ENCODE measurements around the gene GP9. TPM values are rescaled to one million over a fixed set of nuclear protein-coding genes. Genes with fewer than 3 reads are reported as not detected.

GP9 gene
- total RNA-seq, 1 experiment from 2014 or later: not detected

GRCh38 chr3:129103296-129103695, 42.7 kb downstream of the GP9 start:
- no peak overlapping the region for H3K27ac ChIP-seq (ENCODE audit: insufficient read length, low read depth, low read length)
- DNase-seq: no peak
- H3K23me2 ChIP-seq (ENCODE audit: insufficient read length, low read depth, low read length, poor library complexity, severe bottlenecking): no peaks in the 10 kb centered on the region
- H4K8ac ChIP-seq (replicated peaks; ENCODE audit: insufficient read length, low read depth, low read length): no peak overlapping the region
- Mint-ChIP-seq H3K27me3 (ENCODE audit: low read depth) (no peaks in the 10 kb centered on the region), H3K9me3 (no peaks in the 10 kb centered on the region), H3K36me3 (ENCODE audit: insufficient read depth in 1 of 3, low read depth in 3 of 3) (peaks cover 2 to 4% (median 3%) of the 10 kb centered on the region in 3 experiments; a peak in 6 of 7 replicates), H3K4me3 (no peak overlapping the region), H3K4me1 (no peaks in the 10 kb centered on the region; a peak in 1 of 4 replicates), H3K27ac (peak overlapping the region; percentile 57 to 93 (median 69); a peak in 6 of 7 replicates)
- no peak overlapping the region for H3K18ac ChIP-seq (ENCODE audit: insufficient read length, low read depth, low read length)
- H2BK120ac ChIP-seq (ENCODE audit: low read depth, low read length, poor library complexity, severe bottlenecking): no peak overlapping the region
- no CpG with 5 or more reads among the region's 7 CpGs for WGBS (ENCODE audit: extremely low coverage, insufficient read length, low lambda C conversion rate)
- no peak overlapping the region for H3K4me2 ChIP-seq (ENCODE audit: insufficient read depth, insufficient read length, low read length)
- peak overlapping the region; percentile 54; the same call in 1 of the 2 replicates for H3K14ac ChIP-seq (ENCODE audit: insufficient read depth, low read length)
- H2BK5ac ChIP-seq (ENCODE audit: insufficient read length, low read length): no peak overlapping the region
- TF ChIP-seq CTCF (conservative IDR thresholded peaks at IDR 0.05): no peak
- no peaks in the 10 kb centered on the region for H3K27me3 ChIP-seq (ENCODE audit: insufficient read depth, low read length)
- H3K9ac ChIP-seq (ENCODE audit: extremely low read depth, insufficient read length, low read length): no peak overlapping the region
- no peak overlapping the region for H2AK5ac ChIP-seq (ENCODE audit: insufficient read length, low read length)
- no peak overlapping the region for H4K5ac ChIP-seq (ENCODE audit: insufficient read length, low read depth, low read length)
- H3K4ac ChIP-seq (ENCODE audit: low read depth, low read length): no peak overlapping the region
- H3T11ph ChIP-seq (ENCODE audit: low read length): no peak overlapping the region
- H3K4me1 ChIP-seq (ENCODE audit: insufficient read depth, low read length): no peaks in the 10 kb centered on the region
- H4K20me1 ChIP-seq (ENCODE audit: control insufficient read depth, insufficient read depth, insufficient read length): no peaks in the 10 kb centered on the region
- H2BK15ac ChIP-seq (ENCODE audit: low read depth, low read length): no peak overlapping the region
- no peak overlapping the region for H3K23ac ChIP-seq (ENCODE audit: insufficient read length, low read depth, low read length)
- peaks cover 2% of the 10 kb centered on the region; the same call in 1 of the 2 replicates for H3K79me2 ChIP-seq (ENCODE audit: insufficient read depth, low read length)
- no peak overlapping the region for H2BK12ac ChIP-seq (ENCODE audit: insufficient read length, low read depth, low read length)
- no peaks in the 10 kb centered on the region for H3K9me3 ChIP-seq (ENCODE audit: control insufficient read depth, low read depth, low read length)
- H3K79me1 ChIP-seq (ENCODE audit: insufficient read depth, low read depth, low read length, poor library complexity, severe bottlenecking): no peaks in the 10 kb centered on the region
- no peak overlapping the region for H3K56ac ChIP-seq (ENCODE audit: insufficient read length, low read depth, low read length)
- no peak overlapping the region for H2BK20ac ChIP-seq (ENCODE audit: low read depth, low read length, poor library complexity, severe bottlenecking)
- H4K91ac ChIP-seq (ENCODE audit: insufficient read length, low read depth, low read length): no peak overlapping the region
- H2AFZ ChIP-seq (ENCODE audit: low read length): no peak overlapping the region

Measured in H9 (cell line).